ENCODE data around the gene DCTPP1.

GRCh38 chr16:30397056-30397455, 32.8 kb downstream of the DCTPP1 start:
- no peak for TF ChIP-seq EZH2 (IDR thresholded peaks at IDR 0.05; ENCODE audit: low read depth)
- TF ChIP-seq, protein P1, sequence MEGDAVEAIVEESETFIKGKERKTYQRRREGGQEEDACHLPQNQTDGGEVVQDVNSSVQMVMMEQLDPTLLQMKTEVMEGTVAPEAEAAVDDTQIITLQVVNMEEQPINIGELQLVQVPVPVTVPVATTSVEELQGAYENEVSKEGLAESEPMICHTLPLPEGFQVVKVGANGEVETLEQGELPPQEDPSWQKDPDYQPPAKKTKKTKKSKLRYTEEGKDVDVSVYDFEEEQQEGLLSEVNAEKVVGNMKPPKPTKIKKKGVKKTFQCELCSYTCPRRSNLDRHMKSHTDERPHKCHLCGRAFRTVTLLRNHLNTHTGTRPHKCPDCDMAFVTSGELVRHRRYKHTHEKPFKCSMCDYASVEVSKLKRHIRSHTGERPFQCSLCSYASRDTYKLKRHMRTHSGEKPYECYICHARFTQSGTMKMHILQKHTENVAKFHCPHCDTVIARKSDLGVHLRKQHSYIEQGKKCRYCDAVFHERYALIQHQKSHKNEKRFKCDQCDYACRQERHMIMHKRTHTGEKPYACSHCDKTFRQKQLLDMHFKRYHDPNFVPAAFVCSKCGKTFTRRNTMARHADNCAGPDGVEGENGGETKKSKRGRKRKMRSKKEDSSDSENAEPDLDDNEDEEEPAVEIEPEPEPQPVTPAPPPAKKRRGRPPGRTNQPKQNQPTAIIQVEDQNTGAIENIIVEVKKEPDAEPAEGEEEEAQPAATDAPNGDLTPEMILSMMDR (conservative IDR thresholded peaks at IDR 0.05): no peak

Data from PC-9 (cell line).